ENCODE data around the gene PCDH15.

The PCDH15 gene

GRCh38 chr10:54234832-54235231, 566.2 kb downstream of the PCDH15 start:
- intact Hi-C loops (cut with DNase I), result no loop called here
- DNase-seq, result no peak

- no peak for DNase-seq
- intact Hi-C loops (cut with DNase I), result no loop called here
These were observed 597.6 kb downstream of the PCDH15 start for GRCh38 chr10:54203401-54203800.

- no peak for DNase-seq
- intact Hi-C loops (cut with DNase I), result no loop called here
These were observed 603.0 kb downstream of the PCDH15 start for GRCh38 chr10:54198051-54198450.

GRCh38 chr10:54194806-54195205, 606.2 kb downstream of the PCDH15 start:
- intact Hi-C loops (cut with DNase I), result no loop called here
- no peak for DNase-seq

GRCh38 chr10:54159924-54160323, 641.1 kb downstream of the PCDH15 start:
- no peak for DNase-seq
- intact Hi-C loops (cut with DNase I), result no loop called here

GRCh38 chr10:54148508-54148907, 652.5 kb downstream of the PCDH15 start:
- intact Hi-C loops (cut with DNase I), result no loop called here
- no peak for DNase-seq

- intact Hi-C loops (cut with DNase I), result no loop called here
- no peak for DNase-seq
These were observed 661.1 kb downstream of the PCDH15 start for GRCh38 chr10:54139819-54140428.

- intact Hi-C loops (cut with DNase I), result no loop called here
- no peak for DNase-seq
These were observed 663.6 kb downstream of the PCDH15 start for GRCh38 chr10:54137396-54137795.

- no peak for DNase-seq
- intact Hi-C loops (cut with DNase I), result no loop called here
These were observed 667.8 kb downstream of the PCDH15 start for GRCh38 chr10:54133203-54133602.

- intact Hi-C loops (cut with DNase I), result no loop called here
- DNase-seq, result no peak
These were observed 669.2 kb downstream of the PCDH15 start for GRCh38 chr10:54131833-54132232.

- intact Hi-C loops (cut with DNase I), result no loop called here
- DNase-seq, result no peak
These were observed 670.6 kb downstream of the PCDH15 start for GRCh38 chr10:54130394-54130793.

GRCh38 chr10:54125098-54125747, 675.8 kb downstream of the PCDH15 start:
- no peak for DNase-seq
- intact Hi-C loops (cut with DNase I), result no loop called here

- intact Hi-C loops (cut with DNase I), result no loop called here
- DNase-seq, result no peak
These were observed 676.7 kb downstream of the PCDH15 start for GRCh38 chr10:54124209-54124885.

- DNase-seq, result no peak
- intact Hi-C loops (cut with DNase I), result no loop called here
These were observed 680.2 kb downstream of the PCDH15 start for GRCh38 chr10:54120806-54121205.

GRCh38 chr10:54108961-54109360, 692.1 kb downstream of the PCDH15 start:
- DNase-seq, result no peak
- intact Hi-C loops (cut with DNase I), result no loop called here

- intact Hi-C loops (cut with DNase I), result no loop called here
These were observed 704.1 kb downstream of the PCDH15 start for GRCh38 chr10:54096892-54097291.

GRCh38 chr10:54094321-54094720, 706.7 kb downstream of the PCDH15 start:
- DNase-seq, result no peak

More at GRCh38 chr10:54096892-54097291, 704.1 kb downstream of the PCDH15 start:
- no peak for DNase-seq

GRCh38 chr10:54091237-54091636, 709.8 kb downstream of the PCDH15 start:
- DNase-seq, result no peak
- intact Hi-C loops (cut with DNase I), result no loop called here

More at GRCh38 chr10:54094321-54094720, 706.7 kb downstream of the PCDH15 start:
- intact Hi-C loops (cut with DNase I), result no loop called here

GRCh38 chr10:54081950-54082349, 719.1 kb downstream of the PCDH15 start:
- no peak for DNase-seq
- intact Hi-C loops (cut with DNase I), result no loop called here

- intact Hi-C loops (cut with DNase I), result no loop called here
These were observed 733.7 kb downstream of the PCDH15 start for GRCh38 chr10:54067361-54067760.

GRCh38 chr10:54066646-54067045, 734.4 kb downstream of the PCDH15 start:
- DNase-seq, result no peak
- intact Hi-C loops (cut with DNase I), result no loop called here

More at GRCh38 chr10:54067361-54067760, 733.7 kb downstream of the PCDH15 start:
- no peak for DNase-seq
